ENCODE data around the gene HNRNPA3. TPM values are rescaled to one million over a fixed set of nuclear protein-coding genes. Genes with fewer than 3 reads are reported as not detected.
"Not testable (repeated sequence)": the region's sequence is repeated elsewhere in the genome, so short reads cannot be mapped to it uniquely, and the experiment has no call there.

HNRNPA3 gene
- total RNA-seq, 1 donor from 2014 or later, result 107 TPM

- H3K27ac Mint-ChIP-seq, result no peak overlapping the region
- H3K4me1 ChIP-seq, result no peaks in the 10 kb centered on the region
- no peak overlapping the region for H3K4me3 ChIP-seq
- DNase-seq (ENCODE audit: low spot score), result peak; percentile 31
- peaks cover 2% of the 10 kb centered on the region for H3K4me1 Mint-ChIP-seq
- H3F3A ChIP-seq (ENCODE audit: low read depth), result no peaks in the 10 kb centered on the region
- no peak overlapping the region for H2AFZ ChIP-seq (replicated peaks)
- no peaks in the 10 kb centered on the region for H3K36me3 ChIP-seq
- no peak overlapping the region for H3K9ac ChIP-seq
- H3K4me2 ChIP-seq, result no peak overlapping the region
- no peak for TF ChIP-seq CTCF (IDR thresholded peaks at IDR 0.05)
- TF ChIP-seq EZH2 (IDR thresholded peaks at IDR 0.05), result no peak
- TF ChIP-seq EZH2phosphoT487 (IDR thresholded peaks at IDR 0.05), result no peak
- no peak overlapping the region for H3K4me3 Mint-ChIP-seq
- H3K79me2 ChIP-seq (ENCODE audit: low read depth), result no peaks in the 10 kb centered on the region
- no peaks in the 10 kb centered on the region for H3K27me3 ChIP-seq
- no peaks in the 10 kb centered on the region for H3K36me3 Mint-ChIP-seq
- no peaks in the 10 kb centered on the region for H3K9me3 Mint-ChIP-seq
- H4K20me1 ChIP-seq (ENCODE audit: low read depth), result no peaks in the 10 kb centered on the region
- no peak overlapping the region for H3K27ac ChIP-seq
- peaks cover 2% of the 10 kb centered on the region for H3K27me3 Mint-ChIP-seq (ENCODE audit: insufficient read depth, low read depth)
- H3K9me3 ChIP-seq (ENCODE audit: low read depth), result no peaks in the 10 kb centered on the region
Observed at GRCh38 chr2:177175917-177176668, 36.5 kb upstream of the HNRNPA3 start.

- Histone ChIP-seq H3K79me2 (ENCODE audit: low read depth) (no peaks in the 10 kb centered on the region), H3F3A (ENCODE audit: low read depth) (no peaks in the 10 kb centered on the region), H3K4me2 (no peak overlapping the region), H3K9ac (no peak overlapping the region), H3K36me3 (no peaks in the 10 kb centered on the region), H3K9me3 (ENCODE audit: low read depth) (no peaks in the 10 kb centered on the region), H3K4me1 (no peaks in the 10 kb centered on the region), H4K20me1 (ENCODE audit: low read depth) (no peaks in the 10 kb centered on the region), H3K4me3 (no peak overlapping the region), H3K27me3 (no peaks in the 10 kb centered on the region), H3K27ac (no peak overlapping the region), H2AFZ (replicated peaks) (no peak overlapping the region)
- TF ChIP-seq CTCF (IDR thresholded peaks at IDR 0.05) (no peak), EZH2 (IDR thresholded peaks at IDR 0.05) (no peak), EZH2phosphoT487 (IDR thresholded peaks at IDR 0.05) (no peak)
- H3K36me3 Mint-ChIP-seq, result no peaks in the 10 kb centered on the region
- no peaks in the 10 kb centered on the region for H3K9me3 Mint-ChIP-seq
- H3K27me3 Mint-ChIP-seq (ENCODE audit: insufficient read depth, low read depth), result peaks cover 2% of the 10 kb centered on the region
- DNase-seq (ENCODE audit: low spot score), result no peak
- H3K4me1 Mint-ChIP-seq, result peaks cover 2% of the 10 kb centered on the region
- no peak overlapping the region for H3K27ac Mint-ChIP-seq
- H3K4me3 Mint-ChIP-seq, result no peak overlapping the region
Observed at GRCh38 chr2:177178797-177179196, 33.8 kb upstream of the HNRNPA3 start.

GRCh38 chr2:177179227-177179626 is 33.4 kb upstream of the HNRNPA3 start:
- H3K27ac ChIP-seq, result no peak overlapping the region
- no peak overlapping the region for H3K4me2 ChIP-seq
- Mint-ChIP-seq H3K27me3 (ENCODE audit: insufficient read depth, low read depth) (peaks cover 2% of the 10 kb centered on the region), H3K4me3 (no peak overlapping the region), H3K9me3 (no peaks in the 10 kb centered on the region), H3K36me3 (no peaks in the 10 kb centered on the region), H3K4me1 (peaks cover 2% of the 10 kb centered on the region), H3K27ac (no peak overlapping the region)
- no peaks in the 10 kb centered on the region for H3K9me3 ChIP-seq (ENCODE audit: low read depth)
- no peaks in the 10 kb centered on the region for H3K4me1 ChIP-seq
- DNase-seq (ENCODE audit: low spot score), result no peak
- TF ChIP-seq EZH2phosphoT487 (IDR thresholded peaks at IDR 0.05) (no peak), CTCF (IDR thresholded peaks at IDR 0.05) (no peak)
- no peak overlapping the region for H3K9ac ChIP-seq
- H3K79me2 ChIP-seq (ENCODE audit: low read depth), result no peaks in the 10 kb centered on the region
- no peaks in the 10 kb centered on the region for H3K27me3 ChIP-seq
- no peaks in the 10 kb centered on the region for H4K20me1 ChIP-seq (ENCODE audit: low read depth)
- H3F3A ChIP-seq (ENCODE audit: low read depth), result no peaks in the 10 kb centered on the region
- H2AFZ ChIP-seq (replicated peaks), result no peak overlapping the region
- no peak overlapping the region for H3K4me3 ChIP-seq
- H3K36me3 ChIP-seq, result no peaks in the 10 kb centered on the region

GRCh38 chr2:177179671-177180070 is 32.9 kb upstream of the HNRNPA3 start:
- not testable (repeated sequence) for H3K4me1 ChIP-seq; H3K4me3 Mint-ChIP-seq; H3K27ac ChIP-seq; H3K27ac Mint-ChIP-seq; DNase-seq (ENCODE audit: low spot score); H3K4me3 ChIP-seq; H4K20me1 ChIP-seq (ENCODE audit: low read depth); H2AFZ ChIP-seq (replicated peaks); H3K9me3 ChIP-seq (ENCODE audit: low read depth); H3K79me2 ChIP-seq (ENCODE audit: low read depth); H3K4me2 ChIP-seq; H3K9me3 Mint-ChIP-seq; H3K9ac ChIP-seq; H3K36me3 Mint-ChIP-seq; H3F3A ChIP-seq (ENCODE audit: low read depth); H3K27me3 Mint-ChIP-seq (ENCODE audit: insufficient read depth, low read depth); H3K4me1 Mint-ChIP-seq; H3K36me3 ChIP-seq; H3K27me3 ChIP-seq
